Measurements from ENCODE around the gene EPN1. TPM values are rescaled to one million over a fixed set of nuclear protein-coding genes. Genes with fewer than 3 reads are reported as not detected.

EPN1 gene
- total RNA-seq, 4 donors from 2014 or later: 58.7 to 214 (median 190) TPM

GRCh38 chr19:55660404-55660803, 14.6 kb upstream of the EPN1 start:
- ATAC-seq (no peak), DNase-seq (no peak)
- intact Hi-C loops (cut with DNase I; ENCODE audit: low total_unique reads) (no loop called here), in situ Hi-C loops (cut with MboI; ENCODE audit: low sequenced_read_pairs in 4 of 4) (loop anchor here in 1 of 4 donors (10.0 kb wide), 1 partner anchor 286 kb away; the partner anchor contains the start of genes IL11 and TMEM190)
- TF ChIP-seq, protein P1, sequence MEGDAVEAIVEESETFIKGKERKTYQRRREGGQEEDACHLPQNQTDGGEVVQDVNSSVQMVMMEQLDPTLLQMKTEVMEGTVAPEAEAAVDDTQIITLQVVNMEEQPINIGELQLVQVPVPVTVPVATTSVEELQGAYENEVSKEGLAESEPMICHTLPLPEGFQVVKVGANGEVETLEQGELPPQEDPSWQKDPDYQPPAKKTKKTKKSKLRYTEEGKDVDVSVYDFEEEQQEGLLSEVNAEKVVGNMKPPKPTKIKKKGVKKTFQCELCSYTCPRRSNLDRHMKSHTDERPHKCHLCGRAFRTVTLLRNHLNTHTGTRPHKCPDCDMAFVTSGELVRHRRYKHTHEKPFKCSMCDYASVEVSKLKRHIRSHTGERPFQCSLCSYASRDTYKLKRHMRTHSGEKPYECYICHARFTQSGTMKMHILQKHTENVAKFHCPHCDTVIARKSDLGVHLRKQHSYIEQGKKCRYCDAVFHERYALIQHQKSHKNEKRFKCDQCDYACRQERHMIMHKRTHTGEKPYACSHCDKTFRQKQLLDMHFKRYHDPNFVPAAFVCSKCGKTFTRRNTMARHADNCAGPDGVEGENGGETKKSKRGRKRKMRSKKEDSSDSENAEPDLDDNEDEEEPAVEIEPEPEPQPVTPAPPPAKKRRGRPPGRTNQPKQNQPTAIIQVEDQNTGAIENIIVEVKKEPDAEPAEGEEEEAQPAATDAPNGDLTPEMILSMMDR (IDR thresholded peaks at IDR 0.05 in 4 of 5, conservative IDR thresholded peaks at IDR 0.05 in 1 of 5): no peak
- TF ChIP-seq POLR2A (IDR thresholded peaks at IDR 0.05): no peak
- no peak overlapping the region for H3K4me3 ChIP-seq
- H3K27me3 ChIP-seq: no peaks in the 10 kb centered on the region
- H3K9me3 ChIP-seq: no peaks in the 10 kb centered on the region
- peaks cover 36 to 41% of the 10 kb centered on the region in 2 donors for H3K4me1 ChIP-seq
- H3K27ac ChIP-seq: no peak overlapping the region
- H3K36me3 ChIP-seq: peaks cover 0 to 48% of the 10 kb centered on the region in 2 donors

- H3K36me3 ChIP-seq: peaks cover 0 to 52% of the 10 kb centered on the region in 2 donors
- TF ChIP-seq, protein P1 (IDR thresholded peaks at IDR 0.05 in 4 of 5, conservative IDR thresholded peaks at IDR 0.05 in 1 of 5): no peak
- no peak for TF ChIP-seq POLR2A (IDR thresholded peaks at IDR 0.05)
- no peaks in the 10 kb centered on the region for H3K27me3 ChIP-seq
- in situ Hi-C loops (cut with MboI; ENCODE audit: low sequenced_read_pairs in 4 of 4): loop anchor here in 1 of 4 donors (10.0 kb wide), 1 partner anchor 286 kb away; the partner anchor contains the start of genes IL11 and TMEM190
- H3K27ac ChIP-seq: no peak overlapping the region
- H3K4me3 ChIP-seq: no peak overlapping the region
- H3K4me1 ChIP-seq: peaks cover 33 to 36% of the 10 kb centered on the region in 2 donors
- intact Hi-C loops (cut with DNase I; ENCODE audit: low total_unique reads): no loop called here
- no peak for ATAC-seq
- H3K9me3 ChIP-seq: no peaks in the 10 kb centered on the region
- DNase-seq: no peak
Measured at GRCh38 chr19:55660991-55661390, 14.0 kb upstream of the EPN1 start.

- ATAC-seq: no peak
- no peak for DNase-seq
- no peak overlapping the region for H3K4me3 ChIP-seq
- H3K27me3 ChIP-seq: no peaks in the 10 kb centered on the region
- TF ChIP-seq, protein P1 (IDR thresholded peaks at IDR 0.05 in 4 of 5, conservative IDR thresholded peaks at IDR 0.05 in 1 of 5): no peak
- no peak for TF ChIP-seq POLR2A (IDR thresholded peaks at IDR 0.05)
- peaks cover 25 to 28% of the 10 kb centered on the region in 2 donors for H3K4me1 ChIP-seq
- no peaks in the 10 kb centered on the region for H3K9me3 ChIP-seq
- no peak overlapping the region for H3K27ac ChIP-seq
- intact Hi-C loops (cut with DNase I; ENCODE audit: low total_unique reads) (no loop called here), in situ Hi-C loops (cut with MboI; ENCODE audit: low sequenced_read_pairs in 4 of 4) (loop anchor here in 1 of 4 donors (10.0 kb wide), 1 partner anchor 287 kb away; the partner anchor contains the start of genes IL11 and TMEM190)
- H3K36me3 ChIP-seq: peaks cover 0 to 61% of the 10 kb centered on the region in 2 donors
Measured at GRCh38 chr19:55661826-55662225, 13.2 kb upstream of the EPN1 start.

DNA sequence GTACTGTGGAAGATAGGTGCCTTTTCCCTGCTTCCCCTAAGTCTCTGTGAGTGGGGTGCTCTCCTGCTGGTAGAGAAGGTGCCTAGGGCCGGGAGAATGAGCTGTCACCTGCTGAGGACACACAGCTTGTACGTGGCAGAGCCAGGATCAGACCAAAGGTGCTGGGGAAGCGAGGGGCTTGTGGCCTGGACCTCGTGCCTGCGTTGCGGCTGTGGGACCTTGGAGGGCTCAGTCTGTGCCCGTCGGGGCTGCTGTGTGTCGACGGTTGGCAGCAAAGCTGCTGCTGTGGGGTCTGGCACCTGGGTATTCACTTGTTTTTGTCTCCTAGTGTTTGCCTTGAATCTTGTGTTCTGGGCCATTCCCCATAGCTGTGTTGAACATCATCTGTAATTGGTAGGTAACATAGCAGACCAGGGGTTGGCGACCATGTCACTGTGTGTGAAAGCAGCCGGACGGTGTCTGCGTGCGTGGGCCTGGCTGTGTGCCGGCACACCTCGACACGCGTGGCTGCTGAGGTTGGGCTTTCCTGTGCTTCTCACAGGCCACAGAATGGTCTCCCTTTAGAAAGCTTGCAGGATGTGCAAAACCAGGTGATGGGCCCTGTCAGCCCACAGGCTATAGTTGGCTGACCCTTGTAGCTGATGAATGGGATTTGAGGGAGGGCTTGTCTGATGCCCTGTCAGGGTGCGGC, 11.0 kb upstream of the EPN1 start:
- Histone ChIP-seq H3K27ac (no peak overlapping the region), H3K27me3 (no peaks in the 10 kb centered on the region), H3K36me3 (peaks cover 0 to 81% of the 10 kb centered on the region in 2 donors), H3K9me3 (no peaks in the 10 kb centered on the region), H3K4me3 (no peak overlapping the region), H3K4me1 (peaks cover 4 to 6% of the 10 kb centered on the region in 2 donors)
- ATAC-seq (no peak), DNase-seq (no peak)
- in situ Hi-C loops (cut with MboI; ENCODE audit: low sequenced_read_pairs in 4 of 4): loop anchor here in 1 of 4 donors (10.0 kb wide), 1 partner anchor 289 kb away; the partner anchor contains the start of genes IL11 and TMEM190
- TF ChIP-seq POLR2A (IDR thresholded peaks at IDR 0.05): no peak
- TF ChIP-seq, protein P1 (IDR thresholded peaks at IDR 0.05 in 4 of 5, conservative IDR thresholded peaks at IDR 0.05 in 1 of 5): no peak
- intact Hi-C loops (cut with DNase I; ENCODE audit: low total_unique reads): no loop called here

Data from gastrocnemius medialis (tissue), 4 donors.